Endothelial cell of umbilical vein (primary cell): ENCODE results near the gene TMLHE. TPM values are rescaled to one million over a fixed set of nuclear protein-coding genes. Genes with fewer than 3 reads are reported as not detected.
"Not testable (repeated sequence)": the region's sequence is repeated elsewhere in the genome, so short reads cannot be mapped to it uniquely, and the experiment has no call there.

ENCODE experiments used
- BruUV-seq: library from RNA; stranded (reverse); fragments of 400-500 nt; replicated peaks from 2 replicates; lab custom pipeline; 2021; lab: Mats Ljungman, UMichigan
- CTCF ChIA-PET: fragments of 300-600, 350-600 bp; sonication (Branson Sonifier 250); formaldehyde crosslinking; loops from one replicate; lab custom pipeline; 2021; ENCODE audit warnings: antibody characterized with exemption, inconsistent platforms; lab: Charles Lee
- POLR2A ChIA-PET: fragments of 300-600, 350-600 bp; sonication (Branson Sonifier 250); formaldehyde crosslinking; loops from one replicate; lab custom pipeline; 2021; ENCODE audit warnings: antibody characterized with exemption, inconsistent platforms; lab: Charles Lee
- DNase-seq: peaks from one replicate; pipeline ENCODE4 v3.0.0-alpha.2; 2011; ENCODE audit warnings: low read depth, low spot score
- FAIRE-seq: peaks from 2 replicates; lab custom pipeline; 2011; peaks lifted over from hg19 to GRCh38; lab: Jason Lieb, UNC
- H2AFZ ChIP-seq: 2 replicates; pipeline ENCODE4 v1.6.0; 2012; ENCODE audit warnings: low read depth, low read length, control low read depth, inconsistent platforms
- H3K27ac ChIP-seq: 2 replicates; pipeline ENCODE4 v1.5.1; 2011; ENCODE audit warnings: low read depth, mild to moderate bottlenecking, control low read depth, low read length, moderate library complexity; ENCODE audit not compliant: insufficient read depth
- H3K27me3 ChIP-seq, 2 experiments: 2 replicates each; pipeline versions ENCODE4 v1.6.0 to v1.6.1; 2011; ENCODE audit warnings: low read length in 2 of 2, mixed read lengths in 1 of 2; ENCODE audit not compliant: control insufficient read depth in 2 of 2, insufficient read depth in 2 of 2
- H3K36me3 ChIP-seq, 2 experiments: 2 replicates in 1 of 2; 3 replicates in 1 of 2; pipeline ENCODE4 v1.5.1; 2011; ENCODE audit warnings: low read length in 2 of 2, mild to moderate bottlenecking in 1 of 2, moderate library complexity in 1 of 2; ENCODE audit not compliant: control insufficient read depth in 2 of 2, insufficient read depth in 2 of 2; ENCODE audit errors: extremely low read depth in 1 of 2
- H3K4me1 ChIP-seq: 3 replicates; pipeline ENCODE4 v1.5.1; 2011; ENCODE audit warnings: mild to moderate bottlenecking, low read length; ENCODE audit not compliant: control insufficient read depth, insufficient read depth; ENCODE audit errors: extremely low read depth
- H3K4me2 ChIP-seq: 2 replicates; pipeline ENCODE4 v1.6.1; 2011; ENCODE audit warnings: low read length, control low read depth, mixed read lengths; ENCODE audit not compliant: insufficient read depth
- H3K4me3 ChIP-seq, 3 experiments: fragments of 200-600 bp in 1 of 3; sonication (generic), shearing (Covaris generic) in 1 of 3; replicated peaks in 1 of 3; 2 replicates each; pipeline ENCODE4 v1.5.1; 2011 to 2016; ENCODE audit warnings: control low read depth in 3 of 3, low read length in 3 of 3, mild to moderate bottlenecking in 2 of 3, inconsistent platforms in 1 of 3, low read depth in 1 of 3, moderate library complexity in 1 of 3; ENCODE audit not compliant: insufficient read depth in 1 of 3
- H3K79me2 ChIP-seq: 2 replicates; pipeline ENCODE4 v1.6.0; 2012; ENCODE audit warnings: low read length, inconsistent platforms; ENCODE audit not compliant: control insufficient read depth, insufficient read depth
- H3K9ac ChIP-seq: replicated peaks from 2 replicates; pipeline ENCODE3; 2011; ENCODE audit warnings: low read length, control low read depth; ENCODE audit not compliant: insufficient read depth; ENCODE audit errors: extremely low read depth
- H3K9me1 ChIP-seq: replicated peaks from 3 replicates; pipeline ENCODE4 v1.6.0; 2011; ENCODE audit warnings: mild to moderate bottlenecking, low read length; ENCODE audit not compliant: control insufficient read depth, insufficient read depth; ENCODE audit errors: extremely low read depth
- H3K9me3 ChIP-seq: replicated peaks from 2 replicates; pipeline ENCODE4 v1.5.1; 2012; ENCODE audit warnings: low read length, inconsistent platforms; ENCODE audit not compliant: control insufficient read depth, insufficient read depth
- H4K20me1 ChIP-seq: replicated peaks from 2 replicates; pipeline ENCODE3; 2011; ENCODE audit warnings: mild to moderate bottlenecking, low read length; ENCODE audit not compliant: control insufficient read depth, insufficient read depth; ENCODE audit errors: extremely low read depth
- dilution Hi-C: fragments of 300-500 bp; cut with MboI; formaldehyde crosslinking; loops from one replicate; pipeline ENCODE4 v1.15.0; 2019; ENCODE audit warnings: low sequenced_read_pairs; ENCODE audit not compliant: extremely low pct_ligation_motif_present
- intact Hi-C: fragments of 100-400 bp; cut with micrococcal nuclease; formaldehyde crosslinking; loops from one replicate; pipeline ENCODE4 v1.10.0; 2022
- polyA plus RNA-seq, 4 experiments: library from polyadenylated mRNA; depleted of rRNA in 3 of 4; stranded (reverse) in 3 of 4; unstranded in 1 of 4; fragments of >200 nt; gene quantifications; 2 replicates each; pipeline versions ENCODE4 v1.2.1 to v1.2.3, GENCODE V29; 2011 to 2012; ENCODE audit warnings: missing spikeins in 1 of 4
- total RNA-seq: library from RNA; stranded (reverse); gene quantifications from 2 replicates; pipeline ENCODE4 v1.2.3, GENCODE V29; 2021

The TMLHE gene
- total and polyA plus RNA-seq, 2 donors (not counting 3 experiments of a cell fraction or from before 2014, with no cell fraction given) = 6.3 to 12.1 TPM

DNA sequence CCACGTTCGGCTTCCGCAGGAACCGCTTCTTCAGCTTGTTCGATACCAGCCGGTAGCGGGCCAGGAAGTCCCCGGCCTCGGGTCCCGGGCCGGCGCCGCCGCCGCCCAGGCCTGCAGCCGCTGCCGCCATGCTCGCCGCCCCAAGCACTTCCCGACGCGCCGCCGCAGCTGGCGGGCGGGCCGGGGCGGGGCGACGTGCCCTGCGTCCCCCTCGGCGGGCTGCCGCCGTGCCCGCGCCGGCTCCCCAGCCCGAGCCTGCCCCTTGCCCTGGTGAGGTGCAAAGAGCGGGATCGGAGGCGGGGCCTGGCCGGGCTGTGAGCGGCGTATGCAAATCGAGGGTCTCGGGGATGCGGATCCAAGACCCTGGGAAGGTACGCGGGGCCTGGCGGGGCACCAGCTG lies 154.3 kb downstream of the TMLHE start, which contains the start of gene F8A3:
TSS of gene F8A3 (minus strand) at position 150 of the 400 bp plus-strand sequence. CDS start at position 130, 20 bp downstream.
- H3K4me1 ChIP-seq, H3K9me3 ChIP-seq, intact Hi-C loops, H3K9me1 ChIP-seq, dilution Hi-C loops, H3K9ac ChIP-seq, H3K27me3 ChIP-seq, BruUV-seq, H3K4me2 ChIP-seq, H4K20me1 ChIP-seq, POLR2A ChIA-PET, H3K79me2 ChIP-seq, DNase-seq, CTCF ChIA-PET, H3K27ac ChIP-seq, H3K4me3 ChIP-seq, H2AFZ ChIP-seq, H3K36me3 ChIP-seq, FAIRE-seq: not testable (repeated sequence)

DNA sequence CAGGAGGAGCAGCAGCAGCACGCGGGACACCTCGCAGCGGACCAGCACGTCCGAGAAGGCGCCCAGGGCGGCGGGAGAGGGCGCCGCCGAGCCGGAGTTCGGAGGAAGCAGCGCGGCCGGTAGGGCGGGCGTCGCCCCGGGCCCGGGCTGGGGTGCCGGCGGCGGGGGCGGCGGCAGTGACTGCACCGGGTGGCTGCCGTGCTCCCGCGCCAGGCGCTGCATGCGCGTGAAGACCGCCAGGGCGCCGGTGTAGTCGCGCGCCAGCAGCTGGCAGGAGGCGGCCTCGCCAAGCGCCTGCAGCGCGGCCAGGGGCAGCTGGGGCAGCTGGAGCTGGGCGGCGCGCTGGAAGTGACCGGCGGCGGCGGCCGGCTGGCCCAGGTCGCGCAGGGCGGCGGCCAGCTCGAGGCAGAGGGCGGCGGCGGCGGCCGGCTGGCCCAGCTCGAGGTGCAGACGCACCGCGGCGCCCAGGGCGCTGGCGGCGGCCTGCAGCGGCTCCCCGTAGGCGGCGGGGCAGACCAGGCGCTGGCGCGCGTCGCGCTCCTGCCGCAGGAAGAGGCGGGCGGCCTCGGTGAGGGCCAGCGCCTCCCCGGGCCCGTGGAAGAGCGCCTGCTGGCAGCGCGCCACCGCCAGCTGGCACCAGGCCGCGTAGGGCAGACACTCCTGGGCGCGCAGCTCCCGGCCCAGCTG lies 154.8 kb downstream of the TMLHE start:
- CTCF ChIA-PET = not testable (repeated sequence)

More for the DNA sequence above, 154.8 kb downstream of the TMLHE start:
- H3K9me3 ChIP-seq, H3K36me3 ChIP-seq, H3K9ac ChIP-seq, H3K27ac ChIP-seq, H3K4me3 ChIP-seq, H3K27me3 ChIP-seq, H2AFZ ChIP-seq, dilution Hi-C loops, POLR2A ChIA-PET, H3K4me1 ChIP-seq, intact Hi-C loops, H3K79me2 ChIP-seq, H3K4me2 ChIP-seq, DNase-seq, H3K9me1 ChIP-seq, H4K20me1 ChIP-seq, BruUV-seq, FAIRE-seq: not testable (repeated sequence)
